ENCODE data around the gene RGS9. TPM values are rescaled to one million over a fixed set of nuclear protein-coding genes. Genes with fewer than 3 reads are reported as not detected.

The RGS9 gene
- total and polyA plus RNA-seq, 10 of the 15 experiments (the other 5 are each of a cell fraction or from before 2014, with no cell fraction given), result 1.1 to 10.6 (median 5.6) TPM

DNA sequence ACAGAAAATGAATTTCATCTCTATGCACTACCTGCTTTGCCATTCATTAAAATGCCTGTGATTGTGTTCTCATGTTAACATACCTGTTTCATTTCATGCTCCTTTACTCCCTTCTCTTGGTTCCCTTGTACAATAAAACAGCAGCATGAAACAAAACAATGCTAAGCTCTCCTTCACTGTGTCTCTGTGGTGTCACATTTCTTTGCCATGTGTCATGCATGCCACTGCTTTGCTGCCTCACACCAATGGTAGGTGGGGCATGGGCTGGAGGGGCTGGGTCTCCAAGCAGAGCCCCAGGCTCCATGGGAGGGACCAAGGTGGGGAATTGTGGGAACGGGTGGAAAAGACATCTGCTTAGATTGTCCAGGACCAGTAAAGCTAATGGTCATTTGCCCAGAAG is 83.6 kb downstream of the RGS9 start (continued):
- TF ChIP-seq MYB (IDR thresholded peaks at IDR 0.05; ENCODE audit: borderline replicate concordance, low read depth, low read length) (no peak), ZNF622 (IDR thresholded peaks at IDR 0.05) (no peak), TCF7 (IDR thresholded peaks at IDR 0.05; ENCODE audit: borderline replicate concordance) (no peak), MTA3 (IDR thresholded peaks at IDR 0.05; ENCODE audit: borderline replicate concordance, low read length) (no peak), ZZZ3 (IDR thresholded peaks at IDR 0.05; ENCODE audit: control insufficient read depth, insufficient read length, low read depth) (no peak), HDGF (IDR thresholded peaks at IDR 0.05) (no peak), CEBPZ (IDR thresholded peaks at IDR 0.05; ENCODE audit: low read depth, low read length) (no peak), ZNF384 (IDR thresholded peaks at IDR 0.05; ENCODE audit: borderline replicate concordance, low read depth, low read length) (no peak)
- TF ChIP-seq, protein P1, sequence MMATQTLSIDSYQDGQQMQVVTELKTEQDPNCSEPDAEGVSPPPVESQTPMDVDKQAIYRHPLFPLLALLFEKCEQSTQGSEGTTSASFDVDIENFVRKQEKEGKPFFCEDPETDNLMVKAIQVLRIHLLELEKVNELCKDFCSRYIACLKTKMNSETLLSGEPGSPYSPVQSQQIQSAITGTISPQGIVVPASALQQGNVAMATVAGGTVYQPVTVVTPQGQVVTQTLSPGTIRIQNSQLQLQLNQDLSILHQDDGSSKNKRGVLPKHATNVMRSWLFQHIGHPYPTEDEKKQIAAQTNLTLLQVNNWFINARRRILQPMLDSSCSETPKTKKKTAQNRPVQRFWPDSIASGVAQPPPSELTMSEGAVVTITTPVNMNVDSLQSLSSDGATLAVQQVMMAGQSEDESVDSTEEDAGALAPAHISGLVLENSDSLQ (IDR thresholded peaks at IDR 0.05), result no peak

Data from GM12878 (cell line).